Measurements from ENCODE around the gene ADGRG4.

DNA sequence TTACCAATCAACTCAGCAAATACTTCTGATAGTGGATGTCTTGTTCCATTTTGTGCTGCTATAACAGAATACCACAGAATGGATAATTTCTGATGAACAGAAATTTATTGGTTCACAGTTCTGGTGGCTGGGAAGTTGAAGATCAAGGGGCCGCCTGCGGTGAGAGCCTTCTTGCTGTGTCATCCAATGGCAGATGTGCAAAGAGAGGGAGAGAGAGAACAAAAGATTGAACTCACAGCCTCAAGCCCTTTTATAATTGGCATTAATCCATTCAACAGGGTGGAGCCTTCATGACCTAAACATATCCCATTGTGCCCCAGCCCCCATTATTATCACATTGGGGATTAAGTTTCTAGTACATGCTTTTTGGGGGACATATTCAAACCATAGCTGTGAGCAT, 86.1 kb downstream of the ADGRG4 start:
- TF ChIP-seq, protein P1, sequence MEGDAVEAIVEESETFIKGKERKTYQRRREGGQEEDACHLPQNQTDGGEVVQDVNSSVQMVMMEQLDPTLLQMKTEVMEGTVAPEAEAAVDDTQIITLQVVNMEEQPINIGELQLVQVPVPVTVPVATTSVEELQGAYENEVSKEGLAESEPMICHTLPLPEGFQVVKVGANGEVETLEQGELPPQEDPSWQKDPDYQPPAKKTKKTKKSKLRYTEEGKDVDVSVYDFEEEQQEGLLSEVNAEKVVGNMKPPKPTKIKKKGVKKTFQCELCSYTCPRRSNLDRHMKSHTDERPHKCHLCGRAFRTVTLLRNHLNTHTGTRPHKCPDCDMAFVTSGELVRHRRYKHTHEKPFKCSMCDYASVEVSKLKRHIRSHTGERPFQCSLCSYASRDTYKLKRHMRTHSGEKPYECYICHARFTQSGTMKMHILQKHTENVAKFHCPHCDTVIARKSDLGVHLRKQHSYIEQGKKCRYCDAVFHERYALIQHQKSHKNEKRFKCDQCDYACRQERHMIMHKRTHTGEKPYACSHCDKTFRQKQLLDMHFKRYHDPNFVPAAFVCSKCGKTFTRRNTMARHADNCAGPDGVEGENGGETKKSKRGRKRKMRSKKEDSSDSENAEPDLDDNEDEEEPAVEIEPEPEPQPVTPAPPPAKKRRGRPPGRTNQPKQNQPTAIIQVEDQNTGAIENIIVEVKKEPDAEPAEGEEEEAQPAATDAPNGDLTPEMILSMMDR (IDR thresholded peaks at IDR 0.05) = no peak
- no peak for TF ChIP-seq POLR2A (IDR thresholded peaks at IDR 0.05)

Measured in heart left ventricle (tissue), 13 donors.